Measurements from ENCODE around the gene ZNF224. TPM values are rescaled to one million over a fixed set of nuclear protein-coding genes. Genes with fewer than 3 reads are reported as not detected.
"Not testable (repeated sequence)": the region's sequence is repeated elsewhere in the genome, so short reads cannot be mapped to it uniquely, and the experiment has no call there.

Gene ZNF224
- total RNA-seq, 1 experiment from 2014 or later = 5.6 TPM

GRCh38 chr19:44113138-44113783, 19.1 kb downstream of the ZNF224 start, which contains the start of gene ZNF225:
Gene ZNF225 (plus strand): TSS chr19:44113399. CDS start chr19:44115828, 2,429 bp downstream.
- DNase-seq (peak; percentile 97), ATAC-seq (peak; percentile 98)
- no peaks in the 10 kb centered on the region for H3K27me3 ChIP-seq (ENCODE audit: low read length)
- TF ChIP-seq EZH2phosphoT487 (IDR thresholded peaks at IDR 0.05; ENCODE audit: borderline replicate concordance, low read length) = no peak
- TF ChIP-seq EZH2 (IDR thresholded peaks at IDR 0.05; ENCODE audit: low read length, unreplicated experiment) = no peak
- TF ChIP-seq CTCF (conservative IDR thresholded peaks at IDR 0.05; ENCODE audit: low read depth, low read length) = no peak
- H3K36me3 ChIP-seq (ENCODE audit: low read depth, low read length) = no peaks in the 10 kb centered on the region
- no peaks in the 10 kb centered on the region for H3K79me2 ChIP-seq (ENCODE audit: low read length)
- peaks cover 9% of the 10 kb centered on the region for H3K4me1 ChIP-seq (ENCODE audit: insufficient read depth, low read length)
- no TSS peak for BruUV-seq (replicated peaks)
- H3K4me3 ChIP-seq (ENCODE audit: low read length) = peak within 1 kb of the TSS; percentile 99
- no peaks in the 10 kb centered on the region for H3K9me2 ChIP-seq (replicated peaks; ENCODE audit: low read length)
- no peaks in the 10 kb centered on the region for H3K9me3 ChIP-seq (ENCODE audit: low read length)
- peak within 1 kb of the TSS; percentile 76 for H3K9ac ChIP-seq (ENCODE audit: low read length)
- ChIA-PET CTCF (no interaction called here), POLR2A (ENCODE audit: unreplicated experiment) (no interaction called here)
- H3F3A ChIP-seq (ENCODE audit: low read length, unreplicated experiment) = no peaks in the 10 kb centered on the region
- no peak within 1 kb of the TSS for H3K27ac ChIP-seq (ENCODE audit: low read length)
- H3K4me2 ChIP-seq (ENCODE audit: low read length) = peak within 1 kb of the TSS; percentile 97
- no peaks in the 10 kb centered on the region for H4K20me1 ChIP-seq (ENCODE audit: low read length)
- intact Hi-C loops (cut with micrococcal nuclease) = loop anchor here (1.0 to 2.0 kb wide), 7 partner anchors 19 to 192 kb away; partner anchors contain the start of genes ZNF224, ZNF227, ZNF230 and ZNF235
- H2AFZ ChIP-seq (ENCODE audit: low read length) = peak within 1 kb of the TSS; percentile 100

GRCh38 chr19:44113784-44114390, 19.7 kb downstream of the ZNF224 start:
- H3K9me2 ChIP-seq (replicated peaks; ENCODE audit: low read length) = no peaks in the 10 kb centered on the region
- CTCF ChIA-PET = no interaction called here
- H3K9ac ChIP-seq (ENCODE audit: low read length) = peak overlapping the region; percentile 76
- TF ChIP-seq EZH2 (IDR thresholded peaks at IDR 0.05; ENCODE audit: low read length, unreplicated experiment) = no peak
- TF ChIP-seq CTCF (conservative IDR thresholded peaks at IDR 0.05; ENCODE audit: low read depth, low read length) = no peak
- TF ChIP-seq EZH2phosphoT487 (IDR thresholded peaks at IDR 0.05; ENCODE audit: borderline replicate concordance, low read length) = no peak
- H3K36me3 ChIP-seq (ENCODE audit: low read depth, low read length) = no peaks in the 10 kb centered on the region
- peak overlapping the region; percentile 89 for H3K4me2 ChIP-seq (ENCODE audit: low read length)
- ATAC-seq = peak; percentile 14; the same call in 1 of the 2 replicates
- intact Hi-C loops (cut with micrococcal nuclease) = loop anchor here (1.0 to 2.0 kb wide), 7 partner anchors 20 to 191 kb away; partner anchors contain the start of genes ZNF224, ZNF227, ZNF230 and ZNF235
- H3K79me2 ChIP-seq (ENCODE audit: low read length) = no peaks in the 10 kb centered on the region
- DNase-seq = no peak
- H3K27ac ChIP-seq (ENCODE audit: low read length) = no peak overlapping the region
- H3K4me1 ChIP-seq (ENCODE audit: insufficient read depth, low read length) = peaks cover 9% of the 10 kb centered on the region
- POLR2A ChIA-PET (ENCODE audit: unreplicated experiment) = interaction anchor here (0.6 kb wide), 1 partner anchor 386 kb away, joined by 4 read pairs; the partner anchor contains the start of gene ZNF180
- H3F3A ChIP-seq (ENCODE audit: low read length, unreplicated experiment) = no peaks in the 10 kb centered on the region
- no peaks in the 10 kb centered on the region for H3K27me3 ChIP-seq (ENCODE audit: low read length)
- no peaks in the 10 kb centered on the region for H4K20me1 ChIP-seq (ENCODE audit: low read length)
- peak overlapping the region; percentile 100 for H2AFZ ChIP-seq (ENCODE audit: low read length)
- BruUV-seq (replicated peaks) = TSS peak; percentile 75
- H3K4me3 ChIP-seq (ENCODE audit: low read length) = peak overlapping the region; percentile 99
- no peaks in the 10 kb centered on the region for H3K9me3 ChIP-seq (ENCODE audit: low read length)

- H4K20me1 ChIP-seq (ENCODE audit: low read length); H3K4me2 ChIP-seq (ENCODE audit: low read length); DNase-seq; H2AFZ ChIP-seq (ENCODE audit: low read length); H3K27ac ChIP-seq (ENCODE audit: low read length); ATAC-seq; H3K4me1 ChIP-seq (ENCODE audit: insufficient read depth, low read length); POLR2A ChIA-PET (ENCODE audit: unreplicated experiment); H3K9me2 ChIP-seq (replicated peaks; ENCODE audit: low read length); H3K9me3 ChIP-seq (ENCODE audit: low read length); H3K27me3 ChIP-seq (ENCODE audit: low read length); H3F3A ChIP-seq (ENCODE audit: low read length, unreplicated experiment); CTCF ChIA-PET; intact Hi-C loops (cut with micrococcal nuclease); H3K9ac ChIP-seq (ENCODE audit: low read length); H3K4me3 ChIP-seq (ENCODE audit: low read length); BruUV-seq (replicated peaks); H3K36me3 ChIP-seq (ENCODE audit: low read depth, low read length); H3K79me2 ChIP-seq (ENCODE audit: low read length): not testable (repeated sequence)
Measured at GRCh38 chr19:44121162-44121561, 27.0 kb downstream of the ZNF224 start.
